HG02973 (cell line): Measurements from ENCODE around the gene SLC38A11.
"Not testable (repeated sequence)": the region's sequence is repeated elsewhere in the genome, so short reads cannot be mapped to it uniquely, and the experiment has no call there.

Experiments used
- ATAC-seq: cut with Tn5 transposase; IDR thresholded peaks from one replicate; pipeline ENCODE4 v1.9.1; 2021; ENCODE audit warnings: moderate library complexity; ENCODE audit not compliant: unreplicated experiment

Gene SLC38A11, protein sequence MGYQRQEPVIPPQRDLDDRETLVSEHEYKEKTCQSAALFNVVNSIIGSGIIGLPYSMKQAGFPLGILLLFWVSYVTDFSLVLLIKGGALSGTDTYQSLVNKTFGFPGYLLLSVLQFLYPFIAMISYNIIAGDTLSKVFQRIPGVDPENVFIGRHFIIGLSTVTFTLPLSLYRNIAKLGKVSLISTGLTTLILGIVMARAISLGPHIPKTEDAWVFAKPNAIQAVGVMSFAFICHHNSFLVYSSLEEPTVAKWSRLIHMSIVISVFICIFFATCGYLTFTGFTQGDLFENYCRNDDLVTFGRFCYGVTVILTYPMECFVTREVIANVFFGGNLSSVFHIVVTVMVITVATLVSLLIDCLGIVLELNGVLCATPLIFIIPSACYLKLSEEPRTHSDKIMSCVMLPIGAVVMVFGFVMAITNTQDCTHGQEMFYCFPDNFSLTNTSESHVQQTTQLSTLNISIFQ

DNA sequence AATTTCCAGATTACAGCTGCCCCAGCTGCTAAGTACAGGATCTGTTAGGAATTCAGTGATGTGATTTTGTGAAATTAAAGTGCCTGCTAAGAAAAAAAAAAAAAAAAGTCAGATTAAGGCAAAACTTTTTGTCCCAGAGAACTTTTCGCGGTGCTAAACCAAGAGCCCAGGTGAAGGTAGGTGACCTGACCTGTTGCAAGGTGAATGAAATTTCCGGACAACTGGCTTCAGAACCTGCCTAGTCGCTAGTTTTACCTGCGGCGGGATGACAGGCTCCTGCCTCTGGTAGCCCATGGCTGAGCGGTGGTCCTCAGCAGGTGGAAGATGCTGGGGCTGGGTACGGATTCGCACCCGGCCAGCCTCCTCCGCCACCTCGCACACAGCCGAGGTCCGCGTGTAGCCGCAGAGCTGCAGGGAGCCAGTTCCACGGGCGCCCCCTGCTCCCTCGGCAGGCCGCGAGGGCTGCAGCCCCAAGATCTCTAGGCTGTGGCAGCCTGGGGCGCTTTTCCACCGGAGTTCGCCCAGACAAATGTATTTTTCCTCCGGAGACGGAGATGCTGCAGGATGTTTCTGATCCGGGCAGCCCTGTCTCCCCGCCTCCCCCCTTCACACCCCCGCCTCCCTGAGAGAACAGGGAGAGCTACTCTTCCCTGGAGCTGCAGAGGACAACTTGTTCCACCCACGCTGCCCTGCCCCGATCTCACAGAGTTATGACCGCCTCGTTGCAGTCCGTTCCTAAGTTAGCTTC, at the start of gene SLC38A11:
SLC38A11 (minus strand) TSS at position 572 of the 748 bp plus-strand sequence; CDS start at position 294, 278 bp downstream.
- ATAC-seq = no peak

DNA sequence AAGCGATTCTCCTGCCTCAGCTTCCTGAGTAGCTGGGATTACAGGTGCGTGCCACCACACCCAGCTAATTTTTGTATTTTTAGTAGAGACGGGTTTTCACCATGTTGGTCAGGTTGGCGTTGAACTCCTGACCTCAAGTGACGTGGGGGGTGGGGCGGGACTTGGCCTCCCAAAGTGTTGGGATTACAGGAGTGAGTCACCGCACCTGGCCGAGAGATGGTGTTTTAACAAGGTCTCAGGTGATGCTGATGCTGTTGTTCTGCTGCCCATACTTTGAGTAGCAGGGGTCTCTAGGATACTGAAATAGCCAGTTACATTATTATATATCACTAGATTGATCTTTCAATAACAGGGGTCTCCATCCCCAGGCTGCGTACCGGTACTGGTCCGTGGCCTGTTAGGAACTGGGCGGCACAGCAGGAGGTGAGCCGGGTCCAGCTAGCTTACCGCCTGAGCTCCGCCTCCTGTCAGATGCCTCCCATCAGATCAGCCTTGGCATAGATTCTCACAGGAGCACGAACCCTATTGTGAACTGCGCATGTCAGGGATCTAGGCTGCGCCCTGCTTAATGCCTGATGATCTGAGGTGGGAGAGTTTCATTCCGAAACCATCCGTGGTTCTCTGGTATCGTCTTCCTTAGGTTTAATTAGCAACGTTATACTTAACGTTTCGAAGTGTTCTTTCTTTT, 48.3 kb upstream of the SLC38A11 start:
- ATAC-seq = no peak

DNA sequence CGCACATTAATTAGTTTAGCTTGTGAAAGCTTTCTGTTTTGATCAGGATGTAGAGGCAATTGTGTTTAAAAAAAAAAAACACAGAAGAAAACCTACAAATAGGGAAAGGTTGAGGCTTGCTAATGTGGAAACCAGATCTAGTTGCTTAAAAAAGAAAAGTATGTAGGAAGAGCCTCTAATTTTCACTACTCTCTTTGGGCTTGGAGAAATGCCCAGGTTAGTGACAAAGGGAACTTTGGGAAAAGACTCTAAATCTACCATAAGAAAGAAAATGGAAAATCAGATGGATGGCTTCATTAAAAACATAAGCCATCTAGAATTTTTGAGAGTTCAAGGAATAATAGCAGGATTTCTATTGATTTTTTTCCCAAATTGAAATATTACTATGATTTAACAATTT, 47.3 kb upstream of the SLC38A11 start:
- ATAC-seq = no peak

DNA sequence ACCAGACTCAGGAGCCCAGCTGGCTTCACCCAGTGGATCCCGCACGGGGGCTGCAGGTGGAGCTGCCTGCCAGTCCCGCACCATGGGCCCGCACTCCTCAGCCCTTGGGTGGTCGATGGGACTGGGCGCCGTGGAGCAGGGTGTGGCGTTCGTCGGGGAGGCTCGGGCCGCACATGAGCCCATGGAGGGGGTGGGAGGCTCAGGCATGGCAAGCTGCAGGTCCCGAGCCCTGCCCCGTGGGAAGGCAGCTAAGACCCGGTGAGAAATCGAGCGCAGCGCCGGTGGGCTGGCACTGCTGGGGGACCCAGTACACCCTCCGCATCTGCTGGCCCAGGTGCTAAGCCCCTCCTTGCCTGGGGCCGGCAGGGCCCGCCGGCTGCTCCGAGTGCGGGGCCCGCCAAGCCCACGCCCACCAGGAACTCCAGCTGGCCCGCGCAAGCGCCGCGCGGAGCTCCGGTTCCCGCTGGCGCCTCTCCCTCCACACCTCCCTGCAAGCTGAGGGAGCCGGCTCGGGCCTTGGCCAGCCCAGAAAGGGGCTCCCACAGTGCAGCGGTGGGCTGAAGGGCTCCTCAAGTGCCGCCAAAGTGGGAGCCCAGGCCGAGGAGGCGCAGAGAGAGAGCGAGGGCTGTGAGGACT, 39.5 kb upstream of the SLC38A11 start:
- ATAC-seq = not testable (repeated sequence)

DNA sequence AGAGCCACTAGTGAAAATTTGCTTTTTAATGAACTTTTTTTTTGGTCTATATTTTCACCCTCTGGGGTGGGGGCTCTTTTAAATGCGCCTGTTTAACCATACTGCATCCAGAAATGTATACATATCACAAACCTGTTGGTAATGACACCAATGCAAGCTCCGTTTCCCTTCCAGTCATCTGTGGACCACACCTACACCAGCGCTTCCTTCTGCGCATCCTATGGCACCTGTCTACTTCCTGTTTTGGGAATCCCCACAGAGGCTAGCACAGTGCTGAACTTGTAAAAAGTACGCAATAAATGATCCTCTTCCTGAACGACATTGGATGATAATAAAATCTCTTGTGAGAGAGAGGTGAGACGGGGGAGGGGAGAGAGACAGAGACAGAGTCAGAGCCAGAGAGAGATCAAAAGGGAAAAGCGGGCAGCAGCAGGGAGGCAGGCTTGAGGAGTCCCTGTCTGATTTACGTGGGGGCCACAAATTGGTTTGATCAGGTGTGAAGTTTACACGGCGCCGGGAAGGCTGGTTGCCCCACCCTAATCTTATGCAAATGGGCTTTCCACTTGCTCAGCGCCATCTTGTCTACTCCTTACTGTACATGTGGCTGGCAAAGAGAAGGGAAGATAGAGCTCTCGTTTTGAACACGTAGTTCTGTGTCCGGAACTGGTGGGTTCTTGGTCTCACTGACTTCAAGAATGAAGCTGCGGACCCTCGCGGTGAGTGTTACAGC, 38.1 kb upstream of the SLC38A11 start:
- no peak for ATAC-seq

DNA sequence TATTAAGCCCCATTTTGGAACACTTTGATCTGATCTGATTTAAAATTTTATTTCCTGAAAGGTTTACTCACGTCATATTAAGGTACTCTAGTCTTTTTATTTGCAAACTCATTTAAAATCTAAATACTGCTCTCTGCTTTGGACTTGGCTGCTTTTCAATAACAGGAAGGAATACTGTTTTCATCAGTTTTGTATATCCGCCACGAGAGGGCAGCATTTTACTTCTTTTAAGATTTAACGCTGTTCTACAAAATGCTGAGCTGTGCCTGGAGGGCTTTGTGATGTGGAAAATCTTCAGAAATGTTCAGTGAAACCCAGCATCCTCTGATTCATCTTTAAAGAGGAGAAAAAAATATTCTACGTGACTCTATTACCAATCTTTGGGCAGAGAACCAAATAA, 37.5 kb upstream of the SLC38A11 start:
- peak; percentile 58 for ATAC-seq

DNA sequence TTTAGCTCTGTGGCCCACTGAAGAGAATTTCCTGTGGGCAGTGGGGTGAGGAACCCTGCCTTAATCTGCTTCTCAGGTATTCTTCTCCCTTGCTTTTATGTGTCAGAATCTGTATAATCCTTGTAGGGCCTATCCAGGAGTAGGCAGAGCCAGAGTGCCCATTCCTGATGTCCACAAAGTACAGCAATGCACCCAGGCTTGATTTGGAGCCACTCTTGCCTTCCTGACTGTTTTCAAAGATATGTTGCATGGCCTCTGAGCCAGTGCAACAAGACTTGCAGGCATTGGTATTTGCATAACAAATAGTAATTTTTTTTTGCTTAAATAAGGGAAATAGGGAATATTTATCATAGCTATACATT, 36.7 kb upstream of the SLC38A11 start:
- ATAC-seq = peak; percentile 21

DNA sequence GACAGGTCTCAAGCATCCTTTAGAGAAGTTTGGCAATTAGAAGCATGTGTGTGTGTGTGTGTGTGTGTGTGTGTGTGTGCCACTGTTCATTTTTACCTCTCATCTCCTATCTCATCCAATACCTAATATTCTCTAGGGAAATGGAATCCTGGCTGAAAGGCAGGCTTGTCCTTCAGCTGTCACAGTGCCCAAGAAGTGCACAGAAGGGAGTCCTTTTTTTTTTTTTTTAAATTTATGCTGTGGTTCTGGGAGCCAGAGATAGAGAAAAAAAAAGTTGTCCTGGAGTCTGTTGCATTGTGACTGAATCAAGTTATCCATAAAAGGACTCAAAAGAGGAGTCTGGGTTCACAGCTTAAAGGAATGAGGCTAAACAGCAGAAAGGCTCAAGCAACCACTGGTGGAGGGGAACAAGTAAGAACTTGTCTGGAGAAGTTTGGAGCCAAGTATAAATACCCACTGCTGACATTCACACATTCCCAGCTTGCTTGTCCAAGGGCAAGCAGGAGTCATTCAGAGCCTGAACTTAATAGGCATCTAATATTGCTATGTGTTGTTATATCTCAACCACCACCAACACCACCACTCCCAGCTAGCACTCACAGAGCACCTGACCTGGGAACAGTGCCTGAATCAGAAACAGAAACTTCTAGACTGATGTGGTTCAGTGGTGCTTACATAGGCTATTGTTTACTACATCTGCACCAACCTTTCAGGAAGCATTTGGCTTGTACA, 36.2 kb upstream of the SLC38A11 start:
- peak; percentile 75 for ATAC-seq

DNA sequence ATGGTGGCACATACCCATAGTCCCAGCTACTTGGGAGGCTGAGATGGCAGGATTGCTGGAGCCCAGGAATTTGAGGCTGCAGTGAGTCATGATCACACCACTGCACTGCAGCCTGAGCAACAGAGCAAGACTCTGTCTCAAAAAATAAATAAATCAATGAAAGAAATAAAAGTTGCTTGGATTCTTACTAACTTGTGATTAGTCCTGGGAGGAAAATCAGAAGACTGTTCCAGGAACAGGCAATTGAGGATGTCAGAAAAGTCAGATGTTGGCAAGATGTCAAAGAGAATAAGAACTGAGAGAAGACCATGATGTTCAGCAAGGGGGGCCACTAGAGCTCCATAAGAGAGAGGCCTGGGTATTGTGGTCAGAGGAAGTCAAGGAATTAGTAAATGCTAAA, 35.6 kb upstream of the SLC38A11 start:
- not testable (repeated sequence) for ATAC-seq

DNA sequence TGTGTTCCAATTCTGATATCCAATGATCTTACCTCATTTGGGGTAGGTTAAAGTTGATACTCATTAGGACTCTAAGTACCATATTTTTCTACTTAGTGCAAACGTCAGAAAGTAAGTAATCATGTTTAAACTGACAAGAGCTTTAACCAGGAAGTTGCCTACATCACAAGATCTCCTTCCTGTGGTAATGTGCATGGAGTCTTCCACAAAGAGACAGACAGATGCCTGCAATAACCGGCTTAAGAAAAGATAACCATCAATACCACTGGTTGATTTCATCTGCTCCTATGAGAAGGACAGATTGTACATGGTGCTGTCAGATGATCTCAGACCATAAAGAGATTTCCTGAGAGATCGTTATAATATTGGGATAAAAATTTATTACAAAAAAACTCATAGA, 33.5 kb upstream of the SLC38A11 start:
- not testable (repeated sequence) for ATAC-seq

DNA sequence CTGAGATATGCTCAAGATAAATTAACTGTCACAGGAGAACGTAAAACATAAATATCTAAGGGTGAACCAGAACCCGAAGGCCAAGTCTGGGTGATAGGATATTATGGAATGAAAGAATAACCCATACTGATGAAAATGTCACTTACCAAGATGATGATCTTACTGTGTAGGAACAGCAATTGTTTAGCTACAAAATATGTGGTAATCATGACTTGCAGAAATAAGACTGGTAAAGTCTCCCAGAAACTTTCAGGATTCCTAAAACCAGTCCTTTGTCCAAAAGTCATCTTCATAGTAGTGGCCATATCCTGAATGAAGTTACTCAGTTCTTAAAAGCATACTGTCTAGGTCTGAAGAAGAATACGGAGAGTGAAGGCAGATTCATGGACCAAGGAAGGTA, 30.7 kb upstream of the SLC38A11 start:
- not testable (repeated sequence) for ATAC-seq

DNA sequence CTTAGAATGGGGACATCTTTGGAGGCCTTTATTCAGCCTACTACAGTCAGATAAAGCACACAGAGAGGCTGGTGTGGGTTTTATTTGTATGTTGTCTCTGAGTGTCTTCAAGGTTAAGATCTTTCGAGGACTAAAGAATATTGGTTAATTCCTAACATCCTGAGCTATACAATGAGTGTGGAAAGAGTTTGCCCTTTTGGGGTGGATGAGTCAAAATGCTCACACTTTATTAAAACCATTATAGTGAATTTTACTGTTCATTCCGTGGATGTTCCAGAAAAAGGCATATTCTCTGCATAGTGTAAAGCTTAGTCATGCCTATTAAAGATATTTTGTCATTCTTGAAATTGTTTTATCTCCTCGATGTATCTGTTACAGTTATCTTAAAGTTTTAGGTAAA, 29.1 kb upstream of the SLC38A11 start:
- no peak for ATAC-seq

DNA sequence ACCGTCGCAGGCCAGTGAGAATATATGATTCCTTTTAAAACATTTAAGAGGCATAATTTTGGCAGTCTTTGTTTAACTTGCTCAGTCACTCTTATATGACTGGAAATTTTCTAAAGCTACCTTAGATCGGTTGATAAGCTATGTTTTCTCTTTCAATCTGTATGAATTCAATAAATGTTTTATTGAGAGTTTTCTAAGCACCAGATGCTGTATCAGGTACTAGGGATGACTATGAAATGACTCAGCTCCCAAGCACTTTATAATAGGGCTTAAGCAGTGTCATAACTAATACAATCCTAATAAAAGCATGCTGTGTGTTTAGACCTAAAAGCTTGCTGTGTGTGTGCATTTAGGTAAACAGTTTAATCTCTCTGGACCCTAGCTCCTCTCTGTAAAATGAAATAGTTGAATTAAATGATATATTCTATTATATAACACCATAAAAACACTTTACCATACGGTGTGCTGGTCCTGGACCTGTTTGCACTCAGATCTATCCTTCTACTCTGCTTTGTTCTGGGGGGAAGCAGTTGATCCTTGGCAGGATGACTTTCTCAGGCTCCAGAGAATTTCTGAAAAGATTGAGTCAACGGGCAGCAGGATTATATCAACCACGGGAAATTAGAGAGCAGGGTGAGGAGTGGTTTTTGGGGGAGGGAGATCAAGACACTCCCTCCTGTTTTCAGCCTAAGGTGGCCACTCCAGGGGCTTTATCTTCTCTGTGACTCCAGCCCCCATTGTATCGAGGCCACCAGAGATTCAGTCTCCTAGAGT, 26.1 kb upstream of the SLC38A11 start:
- no peak for ATAC-seq

DNA sequence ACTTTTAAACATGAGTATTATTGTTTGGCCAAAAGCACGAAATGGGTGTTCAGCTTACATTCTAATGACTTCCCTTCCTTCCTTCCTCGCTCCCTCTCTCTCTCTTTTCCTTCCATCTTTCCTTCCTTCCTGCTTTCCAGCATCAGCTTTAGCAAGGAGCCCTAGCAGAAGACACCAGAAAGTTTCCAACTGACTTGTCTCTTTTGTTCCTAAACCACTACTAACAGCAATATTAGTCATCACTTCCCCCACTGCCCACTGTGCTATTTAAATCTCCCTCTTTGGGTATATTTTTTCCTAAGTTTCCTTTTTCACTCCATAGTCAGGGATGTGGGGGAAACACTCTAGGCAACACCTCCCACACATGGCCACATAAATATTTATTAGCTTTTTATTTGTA, 25.4 kb upstream of the SLC38A11 start:
- ATAC-seq = not testable (repeated sequence)

DNA sequence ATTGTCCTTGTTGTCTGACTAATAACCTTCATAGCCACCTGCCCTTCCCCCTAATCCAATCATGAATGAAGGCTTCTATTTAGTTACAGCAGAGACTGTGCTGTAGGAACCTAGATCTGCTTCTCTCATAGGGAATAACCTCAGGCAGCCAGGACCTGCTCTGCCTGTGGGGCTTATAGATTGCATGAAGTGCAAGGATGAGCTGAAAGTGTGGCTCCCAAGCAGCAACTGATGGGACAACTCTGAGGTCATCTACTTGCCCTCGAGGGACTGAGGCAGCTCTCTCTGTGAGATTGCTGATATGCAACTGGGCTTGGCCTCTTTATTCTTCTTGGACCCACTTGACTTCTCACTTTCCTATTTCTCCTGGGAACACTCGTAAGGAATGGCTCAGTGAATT, 23.8 kb upstream of the SLC38A11 start:
- no peak for ATAC-seq

DNA sequence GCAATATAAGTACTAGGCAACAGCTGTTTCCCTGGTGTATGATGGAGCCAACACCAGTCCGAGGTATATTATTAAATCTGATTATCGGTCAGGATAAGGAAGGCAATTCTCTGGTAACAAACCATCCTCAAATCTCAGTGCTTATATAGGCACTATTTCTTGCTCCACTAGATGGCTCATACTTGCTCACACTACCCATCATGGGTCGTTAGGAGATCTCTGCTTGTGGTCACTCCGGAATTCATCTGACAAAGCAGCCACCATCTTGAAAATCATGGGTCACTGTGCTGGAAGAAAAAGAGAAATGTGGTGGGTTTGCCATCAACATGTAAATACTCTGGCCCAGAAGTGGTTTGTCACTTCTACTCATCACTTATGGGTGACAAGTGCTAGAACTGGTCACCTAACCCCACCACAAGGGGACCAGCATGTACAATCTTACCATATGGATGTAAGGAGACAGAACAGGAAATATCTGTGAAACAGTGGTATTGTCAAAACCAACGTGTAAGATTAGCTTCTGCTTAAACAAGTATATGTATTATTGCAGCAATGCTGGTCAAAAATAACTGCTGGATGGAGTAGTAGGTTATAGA, 21.6 kb upstream of the SLC38A11 start:
- not testable (repeated sequence) for ATAC-seq

DNA sequence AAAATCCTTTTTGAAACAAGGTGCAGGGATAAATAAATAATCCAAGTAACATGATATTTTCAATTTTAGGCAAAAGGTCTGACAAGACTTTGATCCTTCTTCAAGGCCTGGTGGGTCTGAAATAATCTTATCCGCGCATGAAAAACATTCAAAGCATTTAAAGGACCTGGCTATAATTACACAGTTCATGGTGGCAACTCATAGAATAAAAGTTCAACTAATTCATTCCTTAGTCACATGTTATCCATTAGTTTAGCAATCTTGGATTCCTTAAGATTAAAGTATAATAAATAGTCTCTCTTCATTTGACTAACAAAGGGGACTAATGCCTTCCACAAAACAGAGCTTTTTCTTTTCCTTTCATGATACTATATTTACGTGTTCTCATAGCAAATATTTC, 21.0 kb upstream of the SLC38A11 start:
- ATAC-seq = no peak

DNA sequence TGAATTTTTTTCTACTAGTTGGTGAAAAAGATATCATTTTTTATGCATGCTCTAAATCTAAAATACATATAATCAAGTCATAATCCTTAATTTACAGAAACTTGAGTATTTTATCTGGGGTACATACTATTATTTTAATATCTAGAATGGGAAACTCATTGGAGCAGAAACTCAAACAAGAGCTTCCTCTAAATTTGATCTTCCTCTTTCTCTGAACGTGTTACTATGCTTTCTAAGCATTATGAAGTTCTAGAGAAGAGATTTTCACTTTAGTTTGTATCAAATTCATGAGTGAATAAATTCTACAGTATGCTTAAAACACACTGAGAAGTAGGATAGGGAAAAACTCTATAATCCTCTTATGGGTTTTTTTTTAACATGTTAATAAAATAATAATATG, 20.6 kb upstream of the SLC38A11 start:
- ATAC-seq = no peak

DNA sequence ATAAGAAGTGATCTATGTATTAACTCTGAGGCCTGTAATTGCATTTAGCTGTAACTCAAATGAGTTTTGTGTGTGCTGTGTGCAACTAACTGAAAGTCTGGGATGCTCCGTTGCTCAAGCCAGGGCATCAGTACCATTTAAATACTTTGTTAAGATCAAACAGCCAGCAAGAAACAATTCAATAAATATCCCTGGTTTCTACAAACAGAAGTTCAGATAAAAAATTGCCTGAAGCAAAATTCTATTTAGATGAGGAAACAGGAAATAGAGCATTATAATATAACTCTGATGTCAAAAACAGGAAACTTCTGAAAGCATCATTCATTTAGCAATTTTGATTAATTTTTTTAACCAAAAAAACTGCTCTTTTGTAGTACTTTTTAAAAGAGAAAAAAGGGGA, 18.9 kb upstream of the SLC38A11 start:
- no peak for ATAC-seq
